Measurements from ENCODE around the gene RETREG1.

RETREG1 gene

DNA sequence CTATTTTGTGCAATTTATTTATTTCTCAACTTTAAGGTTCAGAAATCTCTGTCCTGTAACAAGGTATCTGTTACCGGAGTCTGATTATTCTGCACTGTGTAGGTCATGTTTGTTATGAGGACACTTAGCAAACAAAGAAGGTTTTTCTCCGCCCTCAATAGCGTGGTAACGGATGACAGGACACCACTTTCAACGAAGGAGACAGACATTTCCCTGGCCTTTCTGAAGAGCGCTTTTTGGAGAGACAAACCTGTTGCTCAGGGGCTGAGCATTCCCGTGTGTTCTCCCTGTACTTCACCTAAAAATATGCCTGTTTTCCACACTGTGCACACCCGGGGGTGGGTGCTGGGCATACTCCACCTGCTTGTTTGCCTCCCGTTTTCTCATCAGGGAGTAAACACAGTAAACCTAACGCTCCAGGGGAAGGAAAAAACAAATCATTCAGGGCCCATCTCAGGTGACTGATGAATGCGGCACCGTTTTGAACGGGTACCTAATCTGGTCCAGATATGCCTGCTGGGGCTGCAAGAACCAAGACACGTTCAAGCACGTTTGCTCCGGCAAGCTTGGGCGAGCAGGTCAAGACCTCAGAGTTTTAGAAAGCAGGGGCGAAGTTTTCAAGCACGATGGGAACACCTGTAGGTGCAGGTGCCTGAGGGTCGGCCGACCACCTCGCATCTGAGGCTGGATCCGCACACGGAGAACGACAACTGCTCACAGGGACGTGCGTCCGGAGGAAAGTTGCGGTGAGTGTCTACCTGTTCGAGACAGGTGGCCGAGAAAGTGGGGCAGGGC lies 859 bp downstream of the RETREG1 start:
- H3K9me3 ChIP-seq (ENCODE audit: control insufficient read depth, insufficient read depth, low read depth, low read length), result no peaks in the 10 kb centered on the region
- H3K4me3 ChIP-seq (ENCODE audit: low read depth, low read length), result peak overlapping the region; percentile 54
- H3K36me3 ChIP-seq (ENCODE audit: control insufficient read depth in 2 of 2, insufficient read depth in 1 of 2, low read length in 2 of 2), result peaks cover 0 to 4% of the 10 kb centered on the region in 2 experiments; a peak in 1 of 3 replicates
- POLR2A ChIA-PET, result interaction anchor here (0.6 kb wide), 1 partner anchor 137 kb away, joined by 6 read pairs; no protein-coding TSS in a partner anchor
- H3K27ac ChIP-seq (ENCODE audit: extremely low read depth, low read depth, low read length), result peak overlapping the region; percentile 64; the same call in 1 of the 2 replicates
- CTCF ChIA-PET, result interaction anchor here (0.6 kb wide), 1 partner anchor 198 kb away, joined by 4 read pairs; no protein-coding TSS in a partner anchor
- H3K4me1 ChIP-seq (ENCODE audit: control insufficient read depth, insufficient read depth, low read length), result peaks cover 22% of the 10 kb centered on the region
- TF ChIP-seq, protein P1, sequence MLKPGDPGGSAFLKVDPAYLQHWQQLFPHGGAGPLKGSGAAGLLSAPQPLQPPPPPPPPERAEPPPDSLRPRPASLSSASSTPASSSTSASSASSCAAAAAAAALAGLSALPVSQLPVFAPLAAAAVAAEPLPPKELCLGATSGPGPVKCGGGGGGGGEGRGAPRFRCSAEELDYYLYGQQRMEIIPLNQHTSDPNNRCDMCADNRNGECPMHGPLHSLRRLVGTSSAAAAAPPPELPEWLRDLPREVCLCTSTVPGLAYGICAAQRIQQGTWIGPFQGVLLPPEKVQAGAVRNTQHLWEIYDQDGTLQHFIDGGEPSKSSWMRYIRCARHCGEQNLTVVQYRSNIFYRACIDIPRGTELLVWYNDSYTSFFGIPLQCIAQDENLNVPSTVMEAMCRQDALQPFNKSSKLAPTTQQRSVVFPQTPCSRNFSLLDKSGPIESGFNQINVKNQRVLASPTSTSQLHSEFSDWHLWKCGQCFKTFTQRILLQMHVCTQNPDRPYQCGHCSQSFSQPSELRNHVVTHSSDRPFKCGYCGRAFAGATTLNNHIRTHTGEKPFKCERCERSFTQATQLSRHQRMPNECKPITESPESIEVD (tag by site-specific recombination; IDR thresholded peaks at IDR 0.05), result 0 out of 2 replicates have a peak, but pooled peaks have one; percentile 27
- TF ChIP-seq ZNF335 (tag by site-specific recombination; conservative IDR thresholded peaks at IDR 0.05) (peak; percentile 83), SALL2 (tag by site-specific recombination; IDR thresholded peaks at IDR 0.05; ENCODE audit: borderline replicate concordance) (no peak), ZNF404 (tag by site-specific recombination; IDR thresholded peaks at IDR 0.05) (no peak), ZNF274 (IDR thresholded peaks at IDR 0.05; ENCODE audit: low read length) (no peak), ZNF274 (tag by site-specific recombination; IDR thresholded peaks at IDR 0.05; ENCODE audit: borderline replicate concordance) (no peak), ZNF423 (tag by site-specific recombination; IDR thresholded peaks at IDR 0.05) (no peak), GLIS1 (tag by site-specific recombination; IDR thresholded peaks at IDR 0.05) (no peak), ZNF707 (tag by site-specific recombination; IDR thresholded peaks at IDR 0.05) (no peak), ZBTB17 (tag by site-specific recombination; IDR thresholded peaks at IDR 0.05) (no peak), GLIS2 (tag by site-specific recombination; IDR thresholded peaks at IDR 0.05) (no peak), ZNF302 (tag by site-specific recombination; IDR thresholded peaks at IDR 0.05; ENCODE audit: low read depth) (no peak), ZNF350 (tag by site-specific recombination; IDR thresholded peaks at IDR 0.05) (no peak), SCRT1 (tag by site-specific recombination; IDR thresholded peaks at IDR 0.05; ENCODE audit: borderline replicate concordance) (peak; percentile 94), ZSCAN23 (tag by site-specific recombination; IDR thresholded peaks at IDR 0.05) (0 out of 2 replicates have a peak, but pooled peaks have one; percentile 20), TCF7L2 (IDR thresholded peaks at IDR 0.05; ENCODE audit: borderline replicate concordance, low read depth, low read length) (no peak), MYNN (tag by site-specific recombination; IDR thresholded peaks at IDR 0.05; ENCODE audit: borderline replicate concordance) (no peak), HOXC10 (CRISPR knock-in tag; IDR thresholded peaks at IDR 0.05) (no peak), ZNF664 (tag by site-specific recombination; IDR thresholded peaks at IDR 0.05) (no peak), MEIS1 (CRISPR knock-in tag; IDR thresholded peaks at IDR 0.05; ENCODE audit: borderline replicate concordance) (no peak), ZNF211 (tag by site-specific recombination; IDR thresholded peaks at IDR 0.05; ENCODE audit: low read depth) (no peak), ZFP37 (tag by site-specific recombination; IDR thresholded peaks at IDR 0.05) (0 out of 2 replicates have a peak, but pooled peaks have one; percentile 27), ZNF621 (tag by site-specific recombination; IDR thresholded peaks at IDR 0.05) (no peak), ZBTB20 (tag by site-specific recombination; IDR thresholded peaks at IDR 0.05) (0 out of 2 replicates have a peak, but pooled peaks have one; percentile 3), SCRT2 (tag by site-specific recombination; IDR thresholded peaks at IDR 0.05) (peak; percentile 98), ZNF202 (tag by site-specific recombination; IDR thresholded peaks at IDR 0.05; ENCODE audit: borderline replicate concordance) (no peak), ZNF544 (tag by site-specific recombination; IDR thresholded peaks at IDR 0.05) (no peak), HOXD13 (CRISPR knock-in tag; IDR thresholded peaks at IDR 0.05; ENCODE audit: borderline replicate concordance) (no peak), ZXDB (tag by site-specific recombination; IDR thresholded peaks at IDR 0.05) (0 out of 2 replicates have a peak, but pooled peaks have one; percentile 38), BCL11A (tag by site-specific recombination; IDR thresholded peaks at IDR 0.05; ENCODE audit: low read depth) (no peak), ZNF146 (tag by site-specific recombination; IDR thresholded peaks at IDR 0.05) (no peak), ZNF658 (tag by site-specific recombination; IDR thresholded peaks at IDR 0.05) (no peak)
- TF ChIP-seq, protein P2, sequence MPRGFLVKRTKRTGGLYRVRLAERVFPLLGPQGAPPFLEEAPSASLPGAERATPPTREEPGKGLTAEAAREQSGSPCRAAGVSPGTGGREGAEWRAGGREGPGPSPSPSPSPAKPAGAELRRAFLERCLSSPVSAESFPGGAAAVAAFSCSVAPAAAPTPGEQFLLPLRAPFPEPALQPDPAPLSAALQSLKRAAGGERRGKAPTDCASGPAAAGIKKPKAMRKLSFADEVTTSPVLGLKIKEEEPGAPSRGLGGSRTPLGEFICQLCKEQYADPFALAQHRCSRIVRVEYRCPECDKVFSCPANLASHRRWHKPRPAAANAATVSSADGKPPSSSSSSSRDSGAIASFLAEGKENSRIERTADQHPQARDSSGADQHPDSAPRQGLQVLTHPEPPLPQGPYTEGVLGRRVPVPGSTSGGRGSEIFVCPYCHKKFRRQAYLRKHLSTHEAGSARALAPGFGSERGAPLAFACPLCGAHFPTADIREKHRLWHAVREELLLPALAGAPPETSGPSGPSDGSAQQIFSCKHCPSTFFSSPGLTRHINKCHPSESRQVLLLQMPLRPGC (tag by site-specific recombination; IDR thresholded peaks at IDR 0.05), result no peak
- TF ChIP-seq, protein P3, sequence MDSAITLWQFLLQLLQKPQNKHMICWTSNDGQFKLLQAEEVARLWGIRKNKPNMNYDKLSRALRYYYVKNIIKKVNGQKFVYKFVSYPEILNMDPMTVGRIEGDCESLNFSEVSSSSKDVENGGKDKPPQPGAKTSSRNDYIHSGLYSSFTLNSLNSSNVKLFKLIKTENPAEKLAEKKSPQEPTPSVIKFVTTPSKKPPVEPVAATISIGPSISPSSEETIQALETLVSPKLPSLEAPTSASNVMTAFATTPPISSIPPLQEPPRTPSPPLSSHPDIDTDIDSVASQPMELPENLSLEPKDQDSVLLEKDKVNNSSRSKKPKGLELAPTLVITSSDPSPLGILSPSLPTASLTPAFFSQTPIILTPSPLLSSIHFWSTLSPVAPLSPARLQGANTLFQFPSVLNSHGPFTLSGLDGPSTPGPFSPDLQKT (IDR thresholded peaks at IDR 0.05; ENCODE audit: borderline replicate concordance, low read depth, low read length), result no peak
- TF ChIP-seq, protein P4, sequence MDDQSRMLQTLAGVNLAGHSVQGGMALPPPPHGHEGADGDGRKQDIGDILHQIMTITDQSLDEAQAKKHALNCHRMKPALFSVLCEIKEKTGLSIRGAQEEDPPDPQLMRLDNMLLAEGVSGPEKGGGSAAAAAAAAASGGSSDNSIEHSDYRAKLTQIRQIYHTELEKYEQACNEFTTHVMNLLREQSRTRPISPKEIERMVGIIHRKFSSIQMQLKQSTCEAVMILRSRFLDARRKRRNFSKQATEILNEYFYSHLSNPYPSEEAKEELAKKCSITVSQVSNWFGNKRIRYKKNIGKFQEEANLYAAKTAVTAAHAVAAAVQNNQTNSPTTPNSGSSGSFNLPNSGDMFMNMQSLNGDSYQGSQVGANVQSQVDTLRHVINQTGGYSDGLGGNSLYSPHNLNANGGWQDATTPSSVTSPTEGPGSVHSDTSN (CRISPR knock-in tag; IDR thresholded peaks at IDR 0.05), result no peak
